ENCODE data around the gene RBM5. TPM values are rescaled to one million over a fixed set of nuclear protein-coding genes. Genes with fewer than 3 reads are reported as not detected.
A peak's percentile ranks its signal among the peaks of the same experiment; 100 is the strongest.

The RBM5 gene
- total RNA-seq, 4 donors from 2014 or later, result 131 to 244 (median 138) TPM

DNA sequence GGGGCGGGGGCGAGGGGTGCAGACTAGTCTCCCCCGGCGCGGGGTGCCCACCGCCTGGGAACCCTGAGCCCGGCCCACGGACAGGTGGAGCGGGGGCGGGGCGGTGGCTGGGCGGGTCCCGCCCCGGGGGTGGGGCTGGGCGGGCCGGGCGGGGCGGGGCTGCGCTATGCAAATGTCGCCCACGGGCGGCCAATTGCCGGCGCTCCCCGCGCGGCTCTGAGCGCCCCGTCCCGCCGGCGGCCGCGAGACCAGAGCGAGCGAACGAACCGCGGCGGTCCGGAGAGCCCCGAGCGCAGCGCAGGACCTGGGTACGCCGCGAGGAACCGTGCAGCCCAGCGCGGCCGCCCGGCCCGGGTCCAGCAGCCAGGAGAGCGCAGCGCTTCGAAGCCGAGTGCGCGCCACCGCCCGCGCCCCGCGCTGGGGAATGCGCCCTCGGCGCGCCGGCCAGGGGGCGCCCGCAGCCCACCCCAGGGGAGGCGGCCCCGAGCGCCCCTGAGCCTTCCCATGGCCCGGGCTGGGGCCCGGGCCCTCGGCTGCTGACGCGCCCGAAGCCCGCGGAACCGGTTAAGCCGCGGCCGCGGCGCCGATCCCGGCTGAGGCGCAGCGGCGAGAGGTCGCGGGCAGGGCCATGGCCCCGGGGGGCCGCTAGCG is 66.2 kb downstream of the RBM5 start, which contains the start of gene SEMA3F:
Gene SEMA3F (plus strand): TSS at position 485 of the 651 bp plus-strand sequence. CDS start 4,299 bp downstream, outside the sequence.
- no peak for TF ChIP-seq POLR2A (IDR thresholded peaks at IDR 0.05)
- TF ChIP-seq, protein P1, sequence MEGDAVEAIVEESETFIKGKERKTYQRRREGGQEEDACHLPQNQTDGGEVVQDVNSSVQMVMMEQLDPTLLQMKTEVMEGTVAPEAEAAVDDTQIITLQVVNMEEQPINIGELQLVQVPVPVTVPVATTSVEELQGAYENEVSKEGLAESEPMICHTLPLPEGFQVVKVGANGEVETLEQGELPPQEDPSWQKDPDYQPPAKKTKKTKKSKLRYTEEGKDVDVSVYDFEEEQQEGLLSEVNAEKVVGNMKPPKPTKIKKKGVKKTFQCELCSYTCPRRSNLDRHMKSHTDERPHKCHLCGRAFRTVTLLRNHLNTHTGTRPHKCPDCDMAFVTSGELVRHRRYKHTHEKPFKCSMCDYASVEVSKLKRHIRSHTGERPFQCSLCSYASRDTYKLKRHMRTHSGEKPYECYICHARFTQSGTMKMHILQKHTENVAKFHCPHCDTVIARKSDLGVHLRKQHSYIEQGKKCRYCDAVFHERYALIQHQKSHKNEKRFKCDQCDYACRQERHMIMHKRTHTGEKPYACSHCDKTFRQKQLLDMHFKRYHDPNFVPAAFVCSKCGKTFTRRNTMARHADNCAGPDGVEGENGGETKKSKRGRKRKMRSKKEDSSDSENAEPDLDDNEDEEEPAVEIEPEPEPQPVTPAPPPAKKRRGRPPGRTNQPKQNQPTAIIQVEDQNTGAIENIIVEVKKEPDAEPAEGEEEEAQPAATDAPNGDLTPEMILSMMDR (IDR thresholded peaks at IDR 0.05), result no peak
- peak within 1 kb of the TSS; percentile 36 for H3K4me3 ChIP-seq (ENCODE audit: low read depth, poor library complexity, severe bottlenecking)
- 0 to 1% methylated on average over 15 to 16 of the region's 98 CpGs for WGBS, 2 donors
- DNase-seq (ENCODE audit: low spot score in 2 of 2), result peak in 1 of 2 donors; percentile 91
- intact Hi-C loops (cut with DNase I; ENCODE audit: low total_unique reads), result no loop called here

DNA sequence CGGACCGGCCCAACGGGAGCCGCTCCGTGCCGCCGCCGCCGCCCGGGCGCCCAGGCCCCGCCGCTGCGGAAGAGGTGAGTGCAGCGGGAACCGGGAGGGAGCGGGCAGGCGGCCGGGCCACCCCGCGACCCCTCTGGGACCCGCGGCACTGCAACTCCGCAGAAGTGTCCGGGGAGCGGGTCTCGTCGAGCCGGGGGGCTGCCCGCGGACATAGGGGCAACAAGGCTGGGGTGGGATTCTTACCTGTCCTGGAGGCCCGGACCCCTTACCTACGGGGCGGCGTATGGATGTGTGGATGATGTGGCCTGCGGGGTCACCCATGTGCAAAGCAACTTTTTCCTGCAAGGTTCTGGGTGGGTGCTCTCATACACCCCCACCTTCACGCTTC is 66.8 kb downstream of the RBM5 start:
- 2 to 3% methylated on average over 31 to 35 of the region's 37 CpGs for WGBS, 2 donors
- TF ChIP-seq, protein P1 (IDR thresholded peaks at IDR 0.05), result no peak
- TF ChIP-seq POLR2A (IDR thresholded peaks at IDR 0.05), result no peak
- intact Hi-C loops (cut with DNase I; ENCODE audit: low total_unique reads), result no loop called here
- peak overlapping the region; percentile 36 for H3K4me3 ChIP-seq (ENCODE audit: low read depth, poor library complexity, severe bottlenecking)
- DNase-seq (ENCODE audit: low spot score in 2 of 2), result no peak

DNA sequence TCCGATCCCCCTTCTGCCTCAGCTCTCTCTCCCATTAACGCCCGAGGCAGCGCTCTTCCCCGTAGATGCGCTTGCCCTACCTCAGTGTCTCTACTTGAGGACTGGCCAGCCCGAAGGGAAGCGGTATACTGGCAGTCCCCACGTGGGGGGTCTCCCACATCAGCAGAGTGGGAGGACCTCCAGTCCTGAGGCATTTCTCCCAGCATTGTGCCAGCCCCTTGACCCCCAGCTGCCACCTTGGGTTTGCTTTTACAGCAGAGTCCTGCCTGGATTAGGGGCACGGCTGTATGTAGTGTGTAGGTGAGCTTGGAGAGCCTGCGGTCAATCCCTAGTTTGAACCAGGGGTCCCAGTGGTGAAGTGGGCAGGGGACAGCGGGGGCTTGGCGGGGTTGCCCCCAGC is 67.2 kb downstream of the RBM5 start:
- peak overlapping the region; percentile 36 for H3K4me3 ChIP-seq (ENCODE audit: low read depth, poor library complexity, severe bottlenecking)
- TF ChIP-seq, protein P1 (IDR thresholded peaks at IDR 0.05), result no peak
- no peak for TF ChIP-seq POLR2A (IDR thresholded peaks at IDR 0.05)
- DNase-seq (ENCODE audit: low spot score in 2 of 2), result no peak
- WGBS, 2 donors, result 6 to 16% methylated on average over 13 of the region's 13 CpGs
- intact Hi-C loops (cut with DNase I; ENCODE audit: low total_unique reads), result no loop called here

DNA sequence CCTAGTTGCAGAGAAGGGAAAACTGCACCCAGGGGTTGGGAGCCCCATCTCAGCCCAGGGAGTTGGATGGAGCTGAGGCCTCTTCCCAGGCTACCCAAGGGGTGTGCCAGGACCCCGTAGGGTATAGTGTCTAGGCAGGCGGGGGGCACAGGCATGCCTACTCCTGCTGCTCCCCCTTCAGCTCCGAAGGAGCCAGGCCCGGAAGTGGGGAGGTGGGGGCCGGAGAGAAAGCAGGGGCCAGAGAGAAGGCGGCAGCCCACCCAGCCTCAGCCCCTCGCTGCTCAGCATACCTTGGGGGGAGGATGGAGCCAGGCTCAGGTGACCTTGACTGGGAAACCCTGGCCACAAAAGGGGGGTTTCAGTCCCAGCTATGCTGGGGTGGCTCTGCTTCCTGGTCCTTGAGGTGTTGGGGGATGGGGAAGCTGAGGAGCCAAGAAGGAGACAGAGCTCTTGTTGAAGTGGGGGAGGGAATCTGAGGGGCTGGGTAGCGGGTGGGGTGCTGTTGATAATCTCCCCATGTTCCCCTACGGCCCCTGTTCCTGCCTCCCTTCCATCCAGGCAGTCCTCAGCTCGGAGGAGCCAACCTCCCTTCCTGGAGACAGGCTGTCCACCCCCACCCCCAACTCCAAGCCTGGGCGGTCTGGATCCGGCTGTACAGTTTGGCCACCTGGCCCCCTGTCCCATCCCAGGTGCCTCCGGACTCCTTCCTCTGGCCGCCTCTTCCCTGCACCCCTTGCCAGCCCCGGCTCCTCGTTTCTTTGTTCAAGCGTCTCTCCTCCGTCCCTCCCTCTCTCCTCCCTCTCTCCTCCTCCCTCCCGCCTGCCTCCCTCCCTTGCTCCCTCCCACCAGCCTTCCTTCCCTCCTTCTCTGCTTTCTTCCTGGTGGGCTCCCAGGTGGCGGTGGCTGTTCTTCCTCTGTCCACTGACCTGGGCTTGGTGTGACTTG is 68.1 kb downstream of the RBM5 start:
- 21 to 23% methylated on average over 19 to 20 of the region's 20 CpGs for WGBS, 2 donors
- intact Hi-C loops (cut with DNase I; ENCODE audit: low total_unique reads), result no loop called here
- TF ChIP-seq, protein P1 (IDR thresholded peaks at IDR 0.05), result no peak
- no peak for TF ChIP-seq POLR2A (IDR thresholded peaks at IDR 0.05)
- DNase-seq (ENCODE audit: low spot score in 2 of 2), result no peak
- H3K4me3 ChIP-seq (ENCODE audit: low read depth, poor library complexity, severe bottlenecking), result peak overlapping the region; percentile 36

DNA sequence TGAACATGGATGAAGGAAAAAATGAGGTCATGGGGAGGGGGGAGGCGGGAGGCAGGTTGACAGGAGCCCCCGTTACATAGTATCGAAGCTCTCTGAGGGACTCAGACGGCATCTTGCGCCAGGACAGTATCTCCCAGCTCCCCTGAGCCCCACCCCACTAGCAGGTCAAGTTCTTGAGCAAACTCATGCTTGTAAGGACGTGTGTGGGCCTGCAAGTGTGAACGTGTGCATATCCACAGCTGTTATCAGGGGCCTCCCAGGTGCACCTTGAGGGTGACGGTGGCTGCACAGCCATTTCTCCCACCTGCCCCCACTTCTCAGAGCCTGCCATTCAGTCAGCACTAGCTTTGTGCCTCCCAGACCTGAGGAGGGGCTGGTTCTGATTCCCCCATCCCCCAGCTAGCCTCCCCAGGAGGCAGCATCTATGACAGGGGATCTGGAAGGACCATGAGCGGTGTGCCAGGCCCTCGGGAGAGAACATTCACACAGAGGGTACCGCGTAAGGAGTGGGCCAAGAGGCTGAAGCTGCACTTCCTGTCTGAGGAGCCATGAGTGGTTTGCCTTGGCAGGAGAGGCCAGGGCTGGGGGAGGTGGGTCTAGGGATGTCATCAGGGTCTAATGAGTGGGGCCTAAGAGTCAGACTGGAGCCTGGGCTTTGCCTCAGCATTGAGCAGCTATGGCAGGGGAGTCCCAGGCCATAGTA is 69.3 kb downstream of the RBM5 start:
- WGBS, 2 donors, result 52 to 56% methylated on average over 12 of the region's 12 CpGs
- no peak for TF ChIP-seq POLR2A (IDR thresholded peaks at IDR 0.05)
- TF ChIP-seq, protein P1 (IDR thresholded peaks at IDR 0.05), result no peak
- intact Hi-C loops (cut with DNase I; ENCODE audit: low total_unique reads), result no loop called here
- DNase-seq (ENCODE audit: low spot score in 2 of 2), result peak in 1 of 2 donors; percentile 64
- no peak overlapping the region for H3K4me3 ChIP-seq (ENCODE audit: low read depth, poor library complexity, severe bottlenecking)

Measured in lower leg skin (tissue), 4 donors.